Osteoblast (primary cell): Measurements from ENCODE around the gene C4A. TPM values are rescaled to one million over a fixed set of nuclear protein-coding genes. Genes with fewer than 3 reads are reported as not detected.

Source experiments
- DNase-seq: peaks from one replicate; pipeline ENCODE4 v3.0.0; 2011; ENCODE audit warnings: low spot score, mixed read lengths; ENCODE audit not compliant: insufficient read length; ENCODE audit errors: missing footprints
- H2AFZ ChIP-seq: 2 replicates; pipeline ENCODE4 v1.6.0; 2011; ENCODE audit warnings: mild to moderate bottlenecking, low read length
- H3K27ac ChIP-seq: 2 replicates; pipeline ENCODE4 v1.5.1; 2011; ENCODE audit warnings: mild to moderate bottlenecking, low read depth, low read length, moderate library complexity
- H3K27me3 ChIP-seq: 2 replicates; pipeline ENCODE4 v1.6.0; 2012; ENCODE audit warnings: mild to moderate bottlenecking, control low read depth, inconsistent platforms, low read length, moderate library complexity; ENCODE audit not compliant: insufficient read depth
- H3K36me3 ChIP-seq: 2 replicates; pipeline ENCODE4 v1.5.1; 2011; ENCODE audit warnings: mild to moderate bottlenecking, low read length, control low read depth, moderate library complexity; ENCODE audit not compliant: insufficient read depth
- H3K4me1 ChIP-seq: 2 replicates; pipeline ENCODE4 v1.5.1; 2011; ENCODE audit warnings: mild to moderate bottlenecking, low read length, control low read depth, moderate library complexity; ENCODE audit not compliant: insufficient read depth
- H3K4me2 ChIP-seq: 2 replicates; pipeline ENCODE4 v1.6.0; 2011; ENCODE audit warnings: mild to moderate bottlenecking, low read length; ENCODE audit not compliant: insufficient read depth
- H3K4me3 ChIP-seq: fragments of 200-600 bp; sonication (generic); 3 replicates; pipeline ENCODE4 v1.5.1; 2012; ENCODE audit warnings: mild to moderate bottlenecking, low read length, inconsistent platforms; ENCODE audit not compliant: insufficient read depth
- H3K79me2 ChIP-seq: 2 replicates; pipeline ENCODE4 v1.6.0; 2012; ENCODE audit warnings: mild to moderate bottlenecking, low read length, control low read depth, inconsistent platforms; ENCODE audit not compliant: insufficient read depth
- H3K9me3 ChIP-seq: 2 replicates; pipeline ENCODE4 v1.5.1; 2011; ENCODE audit warnings: low read depth, low read length, control low read depth
- H4K20me1 ChIP-seq: 2 replicates; pipeline ENCODE4 v1.6.0; 2012; ENCODE audit warnings: mild to moderate bottlenecking, low read length, control low read depth; ENCODE audit not compliant: insufficient read depth
- CTCF ChIP-seq: IDR thresholded peaks from 2 replicates; pipeline ENCODE4 v1.5.1; 2011; ENCODE audit warnings: mild to moderate bottlenecking, low read depth, low read length, moderate library complexity; ENCODE audit errors: extremely low read depth
- small RNA-seq: library from RNA; depleted of rRNA; stranded (forward); fragments of <200 nt; gene quantifications from one replicate; pipeline ENCODE3, GENCODE V24; 2012
- total RNA-seq: library from RNA; depleted of rRNA; stranded (reverse); fragments of >200 nt; gene quantifications from 2 replicates; pipeline ENCODE4 v1.2.3, GENCODE V29; 2012

C4A gene
- total RNA-seq, 1 donor: 7.2 TPM

DNA sequence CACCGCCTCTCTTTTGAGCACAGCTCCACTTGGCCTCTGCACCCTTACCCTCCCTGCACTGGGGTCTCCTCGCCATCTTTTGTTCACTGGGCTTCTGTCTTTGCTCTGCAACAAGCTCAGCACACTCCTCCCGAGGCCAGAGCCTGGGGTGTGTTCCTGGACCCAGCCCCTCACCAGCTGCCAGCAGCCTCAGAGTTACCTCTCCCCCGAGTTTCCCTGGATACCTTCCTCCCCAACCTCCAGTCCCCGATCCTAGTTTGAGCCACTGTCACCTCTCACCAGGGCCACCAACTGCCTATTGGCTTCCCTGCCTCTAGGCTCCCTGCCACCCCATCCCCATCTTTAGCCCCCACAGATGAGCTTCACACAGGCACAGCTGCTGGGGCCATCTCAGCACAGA, 68.7 kb downstream of the C4A start:
- no peaks in the 10 kb centered on the region for H3K9me3 ChIP-seq
- no peak overlapping the region for H3K27ac ChIP-seq
- no peak overlapping the region for H2AFZ ChIP-seq
- H3K27me3 ChIP-seq: peaks cover 25% of the 10 kb centered on the region
- TF ChIP-seq CTCF: no peak
- no peak overlapping the region for H3K4me3 ChIP-seq
- DNase-seq: no peak
- no peaks in the 10 kb centered on the region for H4K20me1 ChIP-seq
- H3K79me2 ChIP-seq: no peaks in the 10 kb centered on the region
- H3K36me3 ChIP-seq: no peaks in the 10 kb centered on the region
- peaks cover 12% of the 10 kb centered on the region for H3K4me1 ChIP-seq
- H3K4me2 ChIP-seq: no peak overlapping the region

Small RNA genes within 50 kb of the gene (small RNA-seq; reads per million reads assigned to genes)
- not detected for gene AL645922.1

Other genes starting within 250 kb of the C4A start
- gene CLIC1, start 245.5 kb upstream of the C4A start, total RNA-seq: 502 and 581 TPM in 2 replicates
- 12.4 and 13.0 TPM in 2 replicates for gene MSH5, start 242.1 kb upstream of the C4A start, total RNA-seq
- 0.59 and 1.4 TPM in 2 replicates for gene SAPCD1, start 219.4 kb upstream of the C4A start, total RNA-seq
- gene VWA7, start 204.7 kb upstream of the C4A start, total RNA-seq: 0.29 and 0.36 TPM in 2 replicates
- gene VARS1, start 186.3 kb upstream of the C4A start, total RNA-seq: 40.1 and 42.0 TPM in 2 replicates
- gene LSM2, start 175.1 kb upstream of the C4A start, total RNA-seq: 18.3 and 22.4 TPM in 2 replicates
- 0.29 and 0.72 TPM in 2 replicates for gene HSPA1L, start 166.8 kb upstream of the C4A start, total RNA-seq
- gene HSPA1A, start 166.5 kb upstream of the C4A start, total RNA-seq: 33.3 and 36.9 TPM in 2 replicates
- 45.7 and 59.7 TPM in 2 replicates for gene HSPA1B, start 154.3 kb upstream of the C4A start, total RNA-seq
- gene NEU1, start 119.2 kb upstream of the C4A start, total RNA-seq: 114 and 117 TPM in 2 replicates
- gene SLC44A4, start 103.1 kb upstream of the C4A start, total RNA-seq: not detected in 2 replicates
- 40.1 and 40.9 TPM in 2 replicates for gene EHMT2, start 84.4 kb upstream of the C4A start, total RNA-seq
- gene ZBTB12, start 80.0 kb upstream of the C4A start, total RNA-seq: 2.1 and 3.6 TPM in 2 replicates
- 12.7 and 18.0 TPM in 2 replicates for gene C2, start 54.3 kb upstream of the C4A start, total RNA-seq
- 16.5 and 26.8 TPM in 2 replicates for gene CFB, start 36.0 kb upstream of the C4A start, total RNA-seq
- 86.5 and 95.8 TPM in 2 replicates for gene NELFE, start 23.1 kb upstream of the C4A start, total RNA-seq
- gene SKIC2, start 22.9 kb upstream of the C4A start, total RNA-seq: 42.0 and 46.0 TPM in 2 replicates
- 16.8 and 18.1 TPM in 2 replicates for gene DXO, start 9.9 kb upstream of the C4A start, total RNA-seq
- gene C4B, start 32.7 kb downstream of the C4A start, total RNA-seq: 4.1 and 6.5 TPM in 2 replicates
- gene CYP21A2, start 56.4 kb downstream of the C4A start, total RNA-seq: under 0.01 and 0.72 TPM in 2 replicates
- 8.3 and 11.9 TPM in 2 replicates for gene TNXB, start 127.3 kb downstream of the C4A start, total RNA-seq
- gene ATF6B, start 146.2 kb downstream of the C4A start, total RNA-seq: 27.5 and 30.1 TPM in 2 replicates
- 9.8 and 11.5 TPM in 2 replicates for gene FKBPL, start 148.2 kb downstream of the C4A start, total RNA-seq
- under 0.01 TPM in 1 of 2 replicates, not detected in the other for gene PRRT1, start 169.9 kb downstream of the C4A start, total RNA-seq
- 6.5 and 8.3 TPM in 2 replicates for gene PPT2, start 172.1 kb downstream of the C4A start, total RNA-seq
- gene EGFL8, start 182.5 kb downstream of the C4A start, total RNA-seq: 0.29 and 0.36 TPM in 2 replicates
- 17.4 and 19.2 TPM in 2 replicates for gene AGPAT1, start 194.0 kb downstream of the C4A start, total RNA-seq
- gene RNF5, start 196.3 kb downstream of the C4A start, total RNA-seq: 25.3 and 32.9 TPM in 2 replicates
- under 0.01 TPM in 2 replicates for gene AGER, start 202.2 kb downstream of the C4A start, total RNA-seq
- gene PBX2, start 208.1 kb downstream of the C4A start, total RNA-seq: 17.4 and 18.6 TPM in 2 replicates
- 0.88 and 1.1 TPM in 2 replicates for gene GPSM3, start 210.6 kb downstream of the C4A start, total RNA-seq
- 0.59 and 1.1 TPM in 2 replicates for gene NOTCH4, start 242.0 kb downstream of the C4A start, total RNA-seq